ENCODE data around the gene SCNM1.
"Not testable (repeated sequence)": the region's sequence is repeated elsewhere in the genome, so short reads cannot be mapped to it uniquely, and the experiment has no call there.

DNA sequence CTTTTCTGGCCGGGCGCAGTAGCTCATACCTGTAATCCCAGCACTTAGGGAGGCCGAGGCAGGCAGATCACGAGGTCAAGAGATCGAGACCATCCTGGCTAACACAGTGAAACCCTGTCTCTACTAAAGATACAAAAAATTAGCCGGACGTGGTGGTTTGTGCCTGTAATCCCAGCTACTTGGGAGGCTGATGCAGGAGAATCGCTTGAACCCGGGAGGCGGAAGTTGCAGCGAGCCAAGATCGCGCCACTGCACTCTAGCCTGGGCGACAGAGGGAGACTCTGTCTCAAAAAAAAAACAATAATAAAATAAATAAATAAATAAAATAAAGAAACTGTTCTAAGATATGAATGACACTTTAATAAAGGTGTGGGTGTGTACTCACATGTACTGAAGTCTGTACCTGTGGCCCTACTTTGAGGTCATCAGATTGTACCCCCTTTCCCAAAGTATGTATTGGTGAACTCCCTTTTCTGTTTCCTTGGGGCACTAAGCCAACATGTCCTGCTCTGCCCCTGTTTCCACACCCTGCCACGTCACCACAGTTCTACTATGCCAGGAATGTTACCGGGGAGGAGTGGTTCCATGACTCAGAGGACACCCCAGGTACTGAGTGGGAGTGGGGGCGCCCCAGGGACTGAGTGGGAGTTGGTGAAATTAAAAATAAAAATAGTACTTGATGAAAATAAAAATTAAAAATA, 29.1 kb downstream of the SCNM1 start:
- TF ChIP-seq POLR2A (IDR thresholded peaks at IDR 0.05): not testable (repeated sequence)
- TF ChIP-seq, protein P1, sequence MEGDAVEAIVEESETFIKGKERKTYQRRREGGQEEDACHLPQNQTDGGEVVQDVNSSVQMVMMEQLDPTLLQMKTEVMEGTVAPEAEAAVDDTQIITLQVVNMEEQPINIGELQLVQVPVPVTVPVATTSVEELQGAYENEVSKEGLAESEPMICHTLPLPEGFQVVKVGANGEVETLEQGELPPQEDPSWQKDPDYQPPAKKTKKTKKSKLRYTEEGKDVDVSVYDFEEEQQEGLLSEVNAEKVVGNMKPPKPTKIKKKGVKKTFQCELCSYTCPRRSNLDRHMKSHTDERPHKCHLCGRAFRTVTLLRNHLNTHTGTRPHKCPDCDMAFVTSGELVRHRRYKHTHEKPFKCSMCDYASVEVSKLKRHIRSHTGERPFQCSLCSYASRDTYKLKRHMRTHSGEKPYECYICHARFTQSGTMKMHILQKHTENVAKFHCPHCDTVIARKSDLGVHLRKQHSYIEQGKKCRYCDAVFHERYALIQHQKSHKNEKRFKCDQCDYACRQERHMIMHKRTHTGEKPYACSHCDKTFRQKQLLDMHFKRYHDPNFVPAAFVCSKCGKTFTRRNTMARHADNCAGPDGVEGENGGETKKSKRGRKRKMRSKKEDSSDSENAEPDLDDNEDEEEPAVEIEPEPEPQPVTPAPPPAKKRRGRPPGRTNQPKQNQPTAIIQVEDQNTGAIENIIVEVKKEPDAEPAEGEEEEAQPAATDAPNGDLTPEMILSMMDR (IDR thresholded peaks at IDR 0.05): not testable (repeated sequence)
